HEK293 (cell line): ENCODE results near the gene MACROH2A2.

Experiments used
- BCL11B ChIP-seq: fragments of 450-650 bp; formaldehyde crosslinking; IDR thresholded peaks from 2 replicates; pipeline ENCODE4 v1.5.1; 2016; ENCODE audit warnings: low read depth, missing biosample characterization, missing genetic modification characterization
- ELK4 ChIP-seq: IDR thresholded peaks from 2 replicates; pipeline ENCODE4 v1.6.1; 2011; ENCODE audit warnings: mild to moderate bottlenecking, low read depth, low read length, borderline replicate concordance
- GLIS1 ChIP-seq: fragments of 450-650 bp; formaldehyde crosslinking; IDR thresholded peaks from 2 replicates; pipeline ENCODE4 v1.5.1; 2016; ENCODE audit warnings: missing biosample characterization, missing genetic modification characterization
- KLF10 ChIP-seq: fragments of 450-650 bp; IDR thresholded peaks from 2 replicates; pipeline ENCODE4 v1.5.1; 2018; ENCODE audit warnings: missing biosample characterization, mild to moderate bottlenecking, missing genetic modification characterization
- PBX3 ChIP-seq: sonication (generic); formaldehyde crosslinking; IDR thresholded peaks from 2 replicates; pipeline ENCODE4 v1.8.1; 2022; ENCODE audit warnings: mild to moderate bottlenecking, moderate library complexity, missing genetic modification reagents
- RBAK ChIP-seq: fragments of 450-650 bp; formaldehyde crosslinking; IDR thresholded peaks from 2 replicates; pipeline ENCODE4 v1.5.1; 2016; ENCODE audit warnings: missing biosample characterization, missing genetic modification characterization
- REPIN1 ChIP-seq: fragments of 450-650 bp; formaldehyde crosslinking; IDR thresholded peaks from 2 replicates; pipeline ENCODE4 v1.5.1; 2017; ENCODE audit warnings: missing biosample characterization, missing genetic modification characterization, low read depth
- TRIM28 ChIP-seq: IDR thresholded peaks from 2 replicates; pipeline ENCODE4 v1.6.1; 2011; ENCODE audit warnings: low read length, control low read depth, borderline replicate concordance
- WT1 ChIP-seq: fragments of 450-650 bp; formaldehyde crosslinking; IDR thresholded peaks from 2 replicates; pipeline ENCODE4 v1.5.1; 2016; ENCODE audit warnings: missing biosample characterization, missing genetic modification characterization
- YY1 ChIP-seq: fragments of 450-650 bp; formaldehyde crosslinking; IDR thresholded peaks from 2 replicates; pipeline ENCODE4 v1.5.1; 2018; ENCODE audit warnings: missing biosample characterization, missing genetic modification characterization
- ZBTB10 ChIP-seq: fragments of 450-650 bp; formaldehyde crosslinking; IDR thresholded peaks from 2 replicates; pipeline ENCODE4 v1.5.1; 2016; ENCODE audit warnings: missing biosample characterization, missing genetic modification characterization
- ZBTB11 ChIP-seq: fragments of 450-650 bp; formaldehyde crosslinking; conservative IDR thresholded peaks from 2 replicates; pipeline ENCODE4 v1.5.1; 2016; ENCODE audit warnings: low read depth, missing biosample characterization, missing genetic modification characterization
- ZFP69B ChIP-seq: fragments of 450-650 bp; formaldehyde crosslinking; IDR thresholded peaks from 2 replicates; pipeline ENCODE4 v1.5.1; 2016; ENCODE audit warnings: missing biosample characterization, missing genetic modification characterization
- ZNF140 ChIP-seq: fragments of 450-650 bp; formaldehyde crosslinking; IDR thresholded peaks from 2 replicates; pipeline ENCODE4 v1.5.1; 2016; ENCODE audit warnings: missing biosample characterization, missing genetic modification characterization
- ZNF157 ChIP-seq: fragments of 450-650 bp; formaldehyde crosslinking; IDR thresholded peaks from 2 replicates; pipeline ENCODE4 v1.5.1; 2016; ENCODE audit warnings: missing biosample characterization, missing genetic modification characterization
- ZNF19 ChIP-seq: fragments of 450-650 bp; formaldehyde crosslinking; IDR thresholded peaks from 2 replicates; pipeline ENCODE4; 2016; ENCODE audit warnings: missing biosample characterization, missing genetic modification characterization, low read depth
- ZNF366 ChIP-seq: fragments of 450-650 bp; formaldehyde crosslinking; conservative IDR thresholded peaks from 2 replicates; pipeline ENCODE4 v1.5.1; 2016; ENCODE audit warnings: missing biosample characterization, missing genetic modification characterization
- ZNF426 ChIP-seq: fragments of 450-650 bp; formaldehyde crosslinking; IDR thresholded peaks from 2 replicates; pipeline ENCODE4 v1.5.1; 2017; ENCODE audit warnings: missing biosample characterization, missing genetic modification characterization, mild to moderate bottlenecking, inconsistent platforms, moderate library complexity
- ZNF510 ChIP-seq: fragments of 450-650 bp; formaldehyde crosslinking; IDR thresholded peaks from 2 replicates; pipeline ENCODE4 v1.5.1; 2018; ENCODE audit warnings: mild to moderate bottlenecking, missing genetic modification characterization, missing biosample characterization; ENCODE audit not compliant: insufficient replicate concordance
- ZNF513 ChIP-seq: fragments of 450-650 bp; IDR thresholded peaks from 2 replicates; pipeline ENCODE4 v1.5.1; 2018; ENCODE audit warnings: missing biosample characterization, missing genetic modification characterization
- ZNF544 ChIP-seq: fragments of 450-650 bp; formaldehyde crosslinking; IDR thresholded peaks from 2 replicates; pipeline ENCODE4 v1.5.0; 2017; ENCODE audit warnings: missing biosample characterization, missing genetic modification characterization
- ZNF654 ChIP-seq: fragments of 450-650 bp; formaldehyde crosslinking; IDR thresholded peaks from 2 replicates; pipeline ENCODE4 v1.5.1; 2016; ENCODE audit warnings: low read depth, missing biosample characterization, missing genetic modification characterization
- ZNF677 ChIP-seq: fragments of 450-650 bp; IDR thresholded peaks from 2 replicates; pipeline ENCODE4 v1.5.0; 2018; ENCODE audit warnings: missing biosample characterization, mild to moderate bottlenecking, missing genetic modification characterization, moderate library complexity
- ZNF692 ChIP-seq: fragments of 450-650 bp; formaldehyde crosslinking; IDR thresholded peaks from 2 replicates; pipeline ENCODE4 v1.5.1; 2016; ENCODE audit warnings: missing biosample characterization, missing genetic modification characterization
- ZNF830 ChIP-seq: fragments of 450-650 bp; IDR thresholded peaks from 2 replicates; pipeline ENCODE4 v1.5.0; 2018; ENCODE audit warnings: missing biosample characterization, missing genetic modification characterization, low read depth, mild to moderate bottlenecking, moderate library complexity
- ZNF843 ChIP-seq: fragments of 450-650 bp; formaldehyde crosslinking; IDR thresholded peaks from 2 replicates; pipeline ENCODE4 v1.5.1; 2016; ENCODE audit warnings: missing biosample characterization, missing genetic modification characterization

MACROH2A2 gene

GRCh38 chr10:70132098-70133029 is 79.7 kb downstream of the MACROH2A2 start, which contains the start of gene AIFM2 (continued):
- 0 out of 2 replicates have a peak, but pooled peaks have one; percentile 21 for TF ChIP-seq ZBTB11
- TF ChIP-seq ZFP69B (tag by site-specific recombination) = no peak
- TF ChIP-seq ZNF510 (tag by site-specific recombination) = no peak
- TF ChIP-seq WT1 (tag by site-specific recombination) = peak; percentile 11; the same call in 1 of the 2 replicates
- no peak for TF ChIP-seq ZNF830
- TF ChIP-seq ZNF366 (tag by site-specific recombination) = no peak
- no peak for TF ChIP-seq REPIN1 (tag by site-specific recombination)
- no peak for TF ChIP-seq TRIM28
- peak; percentile 95 for TF ChIP-seq KLF10
- no peak for TF ChIP-seq YY1
- no peak for TF ChIP-seq ZNF544 (tag by site-specific recombination)
- no peak for TF ChIP-seq ZNF19 (tag by site-specific recombination)
- TF ChIP-seq PBX3 (CRISPR knock-in tag) = no peak
- no peak for TF ChIP-seq BCL11B (tag by site-specific recombination)
- 0 out of 2 replicates have a peak, but pooled peaks have one; percentile 18 for TF ChIP-seq ZNF843 (tag by site-specific recombination)
- no peak for TF ChIP-seq RBAK
- TF ChIP-seq ZNF140 (tag by site-specific recombination) = no peak
- TF ChIP-seq ZNF677 (tag by site-specific recombination) = no peak
- no peak for TF ChIP-seq ELK4
- TF ChIP-seq GLIS1 (tag by site-specific recombination) = peak; percentile 45; the same call in 1 of the 2 replicates
- no peak for TF ChIP-seq ZNF654 (tag by site-specific recombination)
- no peak for TF ChIP-seq ZNF513 (tag by site-specific recombination)
- TF ChIP-seq ZBTB10 (tag by site-specific recombination) = peak; percentile 37; the same call in 1 of the 2 replicates
- no peak for TF ChIP-seq ZNF692 (tag by site-specific recombination)
- TF ChIP-seq ZNF157 (tag by site-specific recombination) = no peak
- no peak for TF ChIP-seq ZNF426 (tag by site-specific recombination)
